HG03378 (cell line): ENCODE data around the gene COL11A2.

ENCODE experiments used
- ATAC-seq: cut with Tn5 transposase; IDR thresholded peaks from one replicate; pipeline ENCODE4 v1.9.1; 2021; ENCODE audit warnings: mild to moderate bottlenecking, moderate library complexity; ENCODE audit not compliant: unreplicated experiment

The COL11A2 gene

GRCh38 chr6:33172688-33173534, 19.4 kb downstream of the COL11A2 start:
- no peak for ATAC-seq

GRCh38 chr6:33171880-33172687, 20.2 kb downstream of the COL11A2 start:
- no peak for ATAC-seq

DNA sequence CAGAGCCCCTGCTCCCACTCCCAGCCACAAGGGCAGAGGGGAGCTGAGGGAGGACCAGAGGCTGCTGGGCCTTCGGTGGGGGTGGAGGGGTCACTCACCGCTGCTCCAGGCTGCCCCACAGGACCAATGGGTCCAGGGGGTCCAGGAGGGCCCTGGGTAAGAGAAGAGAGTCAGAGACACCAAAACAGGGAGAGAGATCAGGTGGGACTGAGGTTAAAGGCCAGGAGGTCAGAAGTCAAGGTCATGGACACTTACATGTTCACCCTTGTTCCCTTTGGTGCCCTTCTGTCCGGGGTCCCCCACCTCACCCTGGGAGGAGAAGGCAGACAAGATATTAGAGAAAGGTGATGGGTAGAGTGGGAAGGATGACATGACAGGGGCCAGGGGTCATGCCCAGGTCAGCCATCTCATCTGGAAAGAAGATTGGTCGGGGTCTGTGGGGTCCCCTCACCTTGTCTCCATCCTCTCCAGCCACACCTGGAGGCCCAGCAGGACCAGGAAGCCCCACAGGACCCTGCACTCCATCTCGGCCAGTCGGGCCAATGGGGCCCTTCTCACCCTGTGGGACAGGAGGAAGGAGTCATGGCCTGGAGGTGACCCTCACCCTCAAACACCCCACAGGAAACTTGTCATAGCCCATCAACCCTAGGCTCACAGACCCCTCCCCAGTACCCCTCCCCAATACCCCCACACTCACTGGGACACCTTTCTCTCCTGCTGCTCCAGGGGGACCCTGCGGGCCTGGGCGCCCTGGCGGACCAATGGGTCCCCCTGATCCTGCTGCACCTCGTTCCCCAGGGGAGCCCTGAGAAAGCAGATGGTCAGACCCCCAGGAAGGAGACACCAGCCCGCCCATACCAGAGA, 21.0 kb downstream of the COL11A2 start:
- no peak for ATAC-seq

GRCh38 chr6:33170176-33171015, 21.9 kb downstream of the COL11A2 start:
- no peak for ATAC-seq

- ATAC-seq, result no peak
Measured at GRCh38 chr6:33169291-33170175, 22.7 kb downstream of the COL11A2 start.

- ATAC-seq, result no peak
Measured at GRCh38 chr6:33168639-33169038, 23.6 kb downstream of the COL11A2 start.

- no peak for ATAC-seq
Measured at GRCh38 chr6:33168284-33168601, 24.0 kb downstream of the COL11A2 start.

DNA sequence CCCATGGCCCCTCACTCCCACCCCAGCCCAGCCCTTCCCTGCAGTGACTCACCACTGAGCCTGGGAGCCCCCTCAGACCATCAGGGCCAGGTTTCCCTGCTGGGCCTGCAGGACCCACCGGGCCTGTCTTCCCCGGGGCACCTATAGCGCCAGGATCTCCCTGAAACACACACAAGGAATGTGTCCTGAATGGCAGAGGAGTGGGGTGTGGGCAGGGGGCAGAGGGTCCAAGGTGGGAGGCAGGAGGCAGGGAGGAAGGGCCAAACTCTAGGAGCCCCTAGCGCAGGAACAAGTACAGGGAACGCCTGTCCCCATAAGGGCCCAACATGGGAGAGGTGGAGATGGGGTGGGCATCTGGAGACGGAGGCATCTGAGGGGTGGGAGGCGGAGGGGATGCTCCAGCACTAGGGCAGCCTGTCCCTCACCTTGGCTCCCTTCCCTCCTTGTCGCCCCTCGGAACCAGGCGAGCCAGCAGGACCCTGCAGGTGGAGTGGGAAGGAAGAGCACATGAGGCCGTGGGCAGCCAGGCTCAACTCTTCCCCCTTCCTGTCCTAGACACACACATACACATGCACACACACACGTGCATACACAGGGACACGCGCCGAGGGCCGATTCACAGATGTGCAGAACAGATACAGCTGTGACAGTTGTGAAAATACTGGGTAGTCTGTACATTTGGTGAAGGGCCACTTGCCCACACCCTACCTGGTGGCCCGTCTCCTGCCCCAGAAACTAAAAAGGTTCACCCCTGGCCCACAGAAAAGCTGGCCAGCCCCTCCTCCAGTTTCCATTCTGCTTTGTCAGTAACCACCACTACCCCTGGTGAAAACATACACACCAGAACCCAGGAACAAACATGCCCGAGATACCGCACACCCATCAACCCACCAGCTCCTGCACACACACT, 24.6 kb downstream of the COL11A2 start:
- ATAC-seq, result no peak

- ATAC-seq, result no peak
Measured at GRCh38 chr6:33166811-33167210, 25.5 kb downstream of the COL11A2 start.

- ATAC-seq, result no peak
Measured at GRCh38 chr6:33166363-33166762, 25.9 kb downstream of the COL11A2 start.

- no peak for ATAC-seq
Measured at GRCh38 chr6:33165581-33166258, 26.5 kb downstream of the COL11A2 start.

- no peak for ATAC-seq
Measured at GRCh38 chr6:33164665-33165373, 27.4 kb downstream of the COL11A2 start.

DNA sequence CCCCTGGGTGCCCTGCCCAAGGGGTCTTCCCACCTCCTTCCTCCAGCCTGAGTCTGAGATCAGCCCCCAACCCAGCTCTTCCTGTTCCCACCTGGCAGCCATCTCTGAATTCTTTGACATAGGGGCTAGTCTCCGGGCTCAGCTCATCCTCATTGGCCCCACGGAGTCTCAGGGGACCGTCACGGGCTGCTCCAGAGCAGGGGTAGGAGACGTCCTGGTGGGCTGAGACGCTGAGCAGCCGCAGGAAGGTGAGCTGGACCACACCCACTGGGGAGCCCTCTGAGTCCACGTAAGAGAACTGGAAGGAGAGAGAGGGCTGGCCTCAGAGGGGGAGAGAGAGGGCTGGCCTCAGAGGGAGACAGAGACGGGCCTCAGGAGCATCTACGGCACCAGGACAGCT, 28.1 kb downstream of the COL11A2 start:
- no peak for ATAC-seq

- ATAC-seq, result no peak
Measured at GRCh38 chr6:33163540-33163939, 28.7 kb downstream of the COL11A2 start.

- no peak for ATAC-seq
Measured at GRCh38 chr6:33161354-33162331, 30.6 kb downstream of the COL11A2 start.

DNA sequence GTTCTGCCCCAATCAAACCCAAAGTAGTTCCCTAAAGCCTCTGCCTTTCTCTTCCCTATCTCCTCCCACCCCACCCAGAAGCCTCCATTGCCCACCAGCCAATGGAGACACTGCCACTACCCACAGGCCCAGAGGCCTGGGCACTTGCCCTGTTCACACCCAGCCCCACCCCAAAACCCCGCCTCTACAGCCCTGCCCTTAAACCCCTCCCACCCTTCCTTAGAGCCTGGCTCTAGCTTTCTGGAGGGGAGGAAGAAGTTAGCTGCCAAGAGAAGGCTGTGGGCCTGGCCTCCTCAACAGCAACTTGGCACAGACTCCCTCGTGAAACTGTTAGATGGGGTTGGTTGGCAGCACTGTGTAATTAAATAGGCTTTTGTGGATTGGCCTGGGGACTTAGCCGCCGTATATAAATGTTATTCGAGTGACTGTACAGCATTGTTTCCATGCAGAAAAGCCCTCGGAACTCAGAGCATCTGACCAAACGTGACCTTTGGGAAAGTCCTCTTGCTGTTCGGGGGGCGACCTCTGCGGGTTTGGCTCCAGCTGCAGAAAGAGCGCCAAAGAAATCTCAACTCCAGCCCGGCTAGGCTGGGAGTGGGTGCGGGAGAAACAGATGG, 31.4 kb downstream of the COL11A2 start:
- no peak for ATAC-seq
